Measurements from ENCODE around the gene ABL1. TPM values are rescaled to one million over a fixed set of nuclear protein-coding genes. Genes with fewer than 3 reads are reported as not detected.

ABL1 gene
- total and polyA plus RNA-seq, 2 of the 13 experiments (the other 11 are each of a cell fraction or from before 2014, with no cell fraction given) = 10.8 to 20.4 TPM

- TF ChIP-seq PAXIP1 (CRISPR knock-in tag; conservative IDR thresholded peaks at IDR 0.05) = peak; percentile 64
- TF ChIP-seq PCBP1 (IDR thresholded peaks at IDR 0.05; ENCODE audit: borderline replicate concordance, low read depth, low read length) = no peak
- no peak for TF ChIP-seq SSRP1 (CRISPR knock-in tag; IDR thresholded peaks at IDR 0.05)
- no peak for TF ChIP-seq MIXL1 (CRISPR knock-in tag; IDR thresholded peaks at IDR 0.05)
- TF ChIP-seq E2F2 (CRISPR knock-in tag; IDR thresholded peaks at IDR 0.05; ENCODE audit: borderline replicate concordance) = no peak
- peak; percentile 61 for TF ChIP-seq ARID5B (CRISPR knock-in tag; IDR thresholded peaks at IDR 0.05)
- peak; percentile 56 for TF ChIP-seq ZEB1 (IDR thresholded peaks at IDR 0.05; ENCODE audit: insufficient replicate concordance, low read depth)
- peak; percentile 29; the same call in 1 of the 2 replicates for TF ChIP-seq ZGPAT (CRISPR knock-in tag; IDR thresholded peaks at IDR 0.05)
- TF ChIP-seq ZNF574 (CRISPR knock-in tag; IDR thresholded peaks at IDR 0.05) = peak; percentile 47
- TF ChIP-seq ZNF143 (CRISPR knock-in tag; IDR thresholded peaks at IDR 0.05) = 0 out of 2 replicates have a peak, but pooled peaks have one; percentile 14
- TF ChIP-seq ZSCAN20 (CRISPR knock-in tag; IDR thresholded peaks at IDR 0.05; ENCODE audit: borderline replicate concordance) = 0 out of 2 replicates have a peak, but pooled peaks have one; percentile 29
- TF ChIP-seq ZBTB46 (CRISPR knock-in tag; IDR thresholded peaks at IDR 0.05; ENCODE audit: borderline replicate concordance) = no peak
- TF ChIP-seq YY1 (IDR thresholded peaks at IDR 0.05; ENCODE audit: insufficient read depth, insufficient replicate concordance, low read depth, low read length) = peak; percentile 18
These were observed 38.0 kb downstream of the ABL1 start (continued) for GRCh38 chr9:130872912-130873503.

Data from HepG2 (cell line).